Stimulated activated memory B cell treated with anti-CD40 and anti-IgM and Interleukin-4, amounts not matched to agents 10 μg/mL and 1 μg/mL and 100 μg/mL, for 72 hours (primary cell): ENCODE results near the gene ZNF530.
A peak's percentile ranks its signal among the peaks of the same experiment; 100 is the strongest.

Experiments used
- ATAC-seq: fragments of 150-1000 bp; cut with Tn5 transposase; 2 replicates; pipeline ENCODE4 v1.10.0; 2021
- H3K27ac Mint-ChIP-seq: one replicate; pipeline ENCODE4 v1.8.0; 2022; ENCODE audit warnings: mild to moderate bottlenecking, mixed read lengths
- H3K27me3 Mint-ChIP-seq: one replicate; pipeline ENCODE4 v1.8.0; 2022; ENCODE audit warnings: mixed read lengths
- H3K36me3 Mint-ChIP-seq: one replicate; pipeline ENCODE4 v1.8.0; 2022; ENCODE audit warnings: mixed read lengths
- H3K4me1 Mint-ChIP-seq: one replicate; pipeline ENCODE4 v1.8.0; 2022; ENCODE audit warnings: mixed read lengths
- H3K4me3 Mint-ChIP-seq: one replicate; pipeline ENCODE4 v1.8.0; 2022; ENCODE audit warnings: mild to moderate bottlenecking, moderate library complexity, mixed read lengths
- H3K9me3 Mint-ChIP-seq: one replicate; pipeline ENCODE4 v1.8.0; 2022; ENCODE audit warnings: mixed read lengths

The ZNF530 gene

GRCh38 chr19:57599761-57600383 is at the start of gene ZNF530:
Gene ZNF530, plus strand, starts transcription at chr19:57599885. Its CDS starts 4,461 bp downstream, at chr19:57604346.
- Mint-ChIP-seq H3K36me3 (peaks cover 36% of the 10 kb centered on the region), H3K4me3 (peak within 1 kb of the TSS; percentile 72), H3K9me3 (peaks cover 15% of the 10 kb centered on the region), H3K4me1 (peaks cover 17% of the 10 kb centered on the region), H3K27ac (peak within 1 kb of the TSS; percentile 36), H3K27me3 (no peaks in the 10 kb centered on the region)
- ATAC-seq = peak; percentile 99

GRCh38 chr19:57552432-57552831 is 47.3 kb upstream of the ZNF530 start:
- H3K36me3 Mint-ChIP-seq = peaks cover 98% of the 10 kb centered on the region
- no peak for ATAC-seq
- H3K4me1 Mint-ChIP-seq = peaks cover 3% of the 10 kb centered on the region
- no peak overlapping the region for H3K27ac Mint-ChIP-seq
- no peak overlapping the region for H3K4me3 Mint-ChIP-seq
- peaks cover 29% of the 10 kb centered on the region for H3K9me3 Mint-ChIP-seq
- H3K27me3 Mint-ChIP-seq = no peaks in the 10 kb centered on the region

- H3K27me3 Mint-ChIP-seq = no peaks in the 10 kb centered on the region
- H3K27ac Mint-ChIP-seq = no peak overlapping the region
- H3K36me3 Mint-ChIP-seq = peaks cover 48% of the 10 kb centered on the region
- no peak overlapping the region for H3K4me3 Mint-ChIP-seq
- H3K4me1 Mint-ChIP-seq = peaks cover 32% of the 10 kb centered on the region
- no peak for ATAC-seq
- peaks cover 4% of the 10 kb centered on the region for H3K9me3 Mint-ChIP-seq
Observed at GRCh38 chr19:57557659-57558058, 42.0 kb upstream of the ZNF530 start.

- peaks cover 6% of the 10 kb centered on the region for H3K9me3 Mint-ChIP-seq
Observed at GRCh38 chr19:57558525-57558924, 41.2 kb upstream of the ZNF530 start.

GRCh38 chr19:57559008-57559403 is 40.7 kb upstream of the ZNF530 start:
- Mint-ChIP-seq H3K27ac (peak overlapping the region; percentile 81), H3K4me3 (peak overlapping the region; percentile 95), H3K27me3 (no peaks in the 10 kb centered on the region), H3K4me1 (peaks cover 32% of the 10 kb centered on the region), H3K9me3 (peaks cover 9% of the 10 kb centered on the region), H3K36me3 (peaks cover 39% of the 10 kb centered on the region)
- ATAC-seq = peak; percentile 57

More at GRCh38 chr19:57558525-57558924, 41.2 kb upstream of the ZNF530 start:
- peaks cover 32% of the 10 kb centered on the region for H3K4me1 Mint-ChIP-seq
- peak overlapping the region; percentile 81 for H3K27ac Mint-ChIP-seq
- no peak for ATAC-seq
- H3K4me3 Mint-ChIP-seq = peak overlapping the region; percentile 95
- no peaks in the 10 kb centered on the region for H3K27me3 Mint-ChIP-seq
- H3K36me3 Mint-ChIP-seq = peaks cover 41% of the 10 kb centered on the region

- Mint-ChIP-seq H3K9me3 (peaks cover 9% of the 10 kb centered on the region), H3K36me3 (peaks cover 34% of the 10 kb centered on the region), H3K27me3 (no peaks in the 10 kb centered on the region), H3K4me1 (peaks cover 32% of the 10 kb centered on the region), H3K27ac (peak within 1 kb of the TSS; percentile 81), H3K4me3 (peak within 1 kb of the TSS; percentile 95)
- peak; percentile 99 for ATAC-seq
Observed at GRCh38 chr19:57559404-57560025, 40.2 kb upstream of the ZNF530 start, which contains the start of gene ZNF550. Gene ZNF550, minus strand, starts transcription at chr19:57559863. Its CDS starts 181 bp downstream, at chr19:57559682.

GRCh38 chr19:57560049-57560491 is 39.6 kb upstream of the ZNF530 start:
- H3K27ac Mint-ChIP-seq = peak overlapping the region; percentile 81

GRCh38 chr19:57563547-57563946 is 36.1 kb upstream of the ZNF530 start:
- Mint-ChIP-seq H3K4me3 (no peak overlapping the region), H3K27ac (no peak overlapping the region), H3K27me3 (no peaks in the 10 kb centered on the region), H3K36me3 (peaks cover 11% of the 10 kb centered on the region), H3K9me3 (peaks cover 21% of the 10 kb centered on the region), H3K4me1 (peaks cover 18% of the 10 kb centered on the region)
- no peak for ATAC-seq

More at GRCh38 chr19:57560049-57560491, 39.6 kb upstream of the ZNF530 start:
- H3K36me3 Mint-ChIP-seq = peaks cover 29% of the 10 kb centered on the region
- H3K4me3 Mint-ChIP-seq = peak overlapping the region; percentile 95
- peaks cover 32% of the 10 kb centered on the region for H3K4me1 Mint-ChIP-seq
- H3K27me3 Mint-ChIP-seq = no peaks in the 10 kb centered on the region
- peak; percentile 24 for ATAC-seq
- H3K9me3 Mint-ChIP-seq = peaks cover 10% of the 10 kb centered on the region

- Mint-ChIP-seq H3K36me3 (peaks cover 27% of the 10 kb centered on the region), H3K9me3 (peaks cover 30% of the 10 kb centered on the region), H3K27ac (no peak overlapping the region), H3K27me3 (no peaks in the 10 kb centered on the region), H3K4me1 (no peaks in the 10 kb centered on the region), H3K4me3 (no peak overlapping the region)
- ATAC-seq = no peak
Observed at GRCh38 chr19:57566396-57567265, 33.1 kb upstream of the ZNF530 start.

- peaks cover 36% of the 10 kb centered on the region for H3K9me3 Mint-ChIP-seq
- H3K4me1 Mint-ChIP-seq = no peaks in the 10 kb centered on the region
- peaks cover 61% of the 10 kb centered on the region for H3K36me3 Mint-ChIP-seq
- ATAC-seq = no peak
- H3K27me3 Mint-ChIP-seq = no peaks in the 10 kb centered on the region
- no peak overlapping the region for H3K4me3 Mint-ChIP-seq
- no peak overlapping the region for H3K27ac Mint-ChIP-seq
Observed at GRCh38 chr19:57570707-57571106, 29.0 kb upstream of the ZNF530 start.

GRCh38 chr19:57572415-57572947 is 27.2 kb upstream of the ZNF530 start:
- Mint-ChIP-seq H3K9me3 (peaks cover 46% of the 10 kb centered on the region), H3K27me3 (no peaks in the 10 kb centered on the region), H3K36me3 (peaks cover 75% of the 10 kb centered on the region), H3K4me3 (no peak overlapping the region), H3K4me1 (peaks cover 16% of the 10 kb centered on the region), H3K27ac (no peak overlapping the region)
- ATAC-seq = no peak

- Mint-ChIP-seq H3K27ac (no peak overlapping the region), H3K4me3 (no peak overlapping the region), H3K36me3 (peaks cover 64% of the 10 kb centered on the region), H3K4me1 (peaks cover 31% of the 10 kb centered on the region), H3K27me3 (no peaks in the 10 kb centered on the region), H3K9me3 (peaks cover 37% of the 10 kb centered on the region)
- no peak for ATAC-seq
Observed at GRCh38 chr19:57576661-57577060, 23.0 kb upstream of the ZNF530 start.

GRCh38 chr19:57578487-57579205 is 21.0 kb upstream of the ZNF530 start, which contains the start of gene ZNF416:
Gene ZNF416, minus strand, starts transcription at chr19:57578911. Its CDS starts 207 bp downstream, at chr19:57578704.
- peaks cover 44% of the 10 kb centered on the region for H3K36me3 Mint-ChIP-seq
- peak within 1 kb of the TSS; percentile 90 for H3K4me3 Mint-ChIP-seq
- peak within 1 kb of the TSS; percentile 77 for H3K27ac Mint-ChIP-seq
- no peaks in the 10 kb centered on the region for H3K27me3 Mint-ChIP-seq
- peak; percentile 98 for ATAC-seq
- H3K9me3 Mint-ChIP-seq = peaks cover 38% of the 10 kb centered on the region
- peaks cover 34% of the 10 kb centered on the region for H3K4me1 Mint-ChIP-seq

GRCh38 chr19:57583104-57583520 is 16.6 kb upstream of the ZNF530 start:
- no peak for ATAC-seq
- H3K27ac Mint-ChIP-seq = peak overlapping the region; percentile 94
- peaks cover 29% of the 10 kb centered on the region for H3K9me3 Mint-ChIP-seq
- H3K27me3 Mint-ChIP-seq = no peaks in the 10 kb centered on the region
- peak overlapping the region; percentile 91 for H3K4me3 Mint-ChIP-seq
- H3K36me3 Mint-ChIP-seq = peaks cover 38% of the 10 kb centered on the region
- peaks cover 34% of the 10 kb centered on the region for H3K4me1 Mint-ChIP-seq
